PC-3 (cell line): ENCODE data around the gene PACS1. TPM values are rescaled to one million over a fixed set of nuclear protein-coding genes. Genes with fewer than 3 reads are reported as not detected.
A peak's percentile ranks its signal among the peaks of the same experiment; 100 is the strongest.

ENCODE experiments used
- ATAC-seq: fragments of 200-7000 bp; cut with Tn5 transposase; 2 replicates; pipeline ENCODE4 v1.9.1; 2020; ENCODE audit warnings: mild to moderate bottlenecking, moderate library complexity
- BruUV-seq: library from RNA; stranded (reverse); fragments of 400-500 nt; replicated peaks from 2 replicates; lab custom pipeline; 2021; lab: Mats Ljungman, UMichigan
- CTCF ChIA-PET: fragments of 300-600 bp; sonication (Branson Sonifier 250); formaldehyde crosslinking; loops from one replicate; lab custom pipeline; 2022; ENCODE audit warnings: antibody characterized with exemption; lab: Charles Lee
- POLR2A ChIA-PET: fragments of 300-600 bp; sonication (Branson Sonifier 250); formaldehyde crosslinking; loops from one replicate; lab custom pipeline; 2022; ENCODE audit warnings: antibody characterized with exemption; ENCODE audit not compliant: unreplicated experiment; lab: Charles Lee
- DNase-seq: peaks from one replicate; pipeline ENCODE4 v3.0.0-alpha.2; 2015
- H2AFZ ChIP-seq: fragments of 300-600 bp; sonication (generic); 2 replicates; pipeline ENCODE4 v1.6.0; 2016; ENCODE audit warnings: antibody characterized with exemption, low read length
- H3F3A ChIP-seq: fragments of 300-600 bp; sonication (generic); one replicate; pipeline ENCODE4 v1.6.0; 2017; ENCODE audit warnings: antibody characterized with exemption, low read length, control low read depth, mild to moderate bottlenecking; ENCODE audit not compliant: unreplicated experiment
- H3K27ac ChIP-seq: fragments of 300-600 bp; sonication (generic); 2 replicates; pipeline ENCODE4 v1.5.1; 2016; ENCODE audit warnings: mild to moderate bottlenecking, low read length
- H3K27me3 ChIP-seq: fragments of 300-600 bp; sonication (generic); 2 replicates; pipeline ENCODE4 v1.6.1; 2016; ENCODE audit warnings: low read length, mixed read lengths
- H3K36me3 ChIP-seq: fragments of 300-600 bp; sonication (generic); 2 replicates; pipeline ENCODE4 v1.6.1; 2016; ENCODE audit warnings: low read depth, mixed run types, low read length, mixed read lengths
- H3K4me1 ChIP-seq: fragments of 300-600 bp; sonication (generic); 2 replicates; pipeline ENCODE4 v1.5.1; 2016; ENCODE audit warnings: low read length; ENCODE audit not compliant: insufficient read depth
- H3K4me2 ChIP-seq: fragments of 300-600 bp; sonication (generic); 2 replicates; pipeline ENCODE4 v1.6.0; 2016; ENCODE audit warnings: low read length
- H3K4me3 ChIP-seq: fragments of 300-600 bp; sonication (generic); 2 replicates; pipeline ENCODE4 v1.5.1; 2016; ENCODE audit warnings: mild to moderate bottlenecking, low read length, mixed read lengths
- H3K79me2 ChIP-seq: fragments of 300-600 bp; sonication (generic); 2 replicates; pipeline ENCODE4 v1.6.1; 2017; ENCODE audit warnings: low read length, mixed read lengths
- H3K9ac ChIP-seq: fragments of 300-600 bp; sonication (generic); 2 replicates; pipeline ENCODE4 v1.6.0; 2016; ENCODE audit warnings: mild to moderate bottlenecking, low read length
- H3K9me2 ChIP-seq: fragments of 300-600 bp; sonication (generic); replicated peaks from 2 replicates; pipeline ENCODE4 v1.6.1; 2016; ENCODE audit warnings: mixed run types, low read length, mixed read lengths
- H3K9me3 ChIP-seq: fragments of 300-600 bp; sonication (generic); 2 replicates; pipeline ENCODE4 v1.6.1; 2016; ENCODE audit warnings: low read length, mixed read lengths
- H4K20me1 ChIP-seq: fragments of 300-600 bp; sonication (generic); 2 replicates; pipeline ENCODE4 v1.6.1; 2016; ENCODE audit warnings: low read length, mixed read lengths
- EZH2 ChIP-seq: fragments of 300-600 bp; sonication (generic); IDR thresholded peaks from one replicate; pipeline ENCODE4 v1.6.1; 2017; ENCODE audit warnings: antibody characterized with exemption, mild to moderate bottlenecking, low read length; ENCODE audit not compliant: unreplicated experiment
- EZH2phosphoT487 ChIP-seq: fragments of 300-600 bp; sonication (generic); IDR thresholded peaks from 2 replicates; pipeline ENCODE4 v1.6.1; 2018; ENCODE audit warnings: mild to moderate bottlenecking, antibody characterized with exemption, low read length, borderline replicate concordance
- intact Hi-C: fragments of 100-400 bp; cut with micrococcal nuclease; formaldehyde crosslinking; loops from 2 replicates; pipeline ENCODE4 v1.9.0; 2023
- total RNA-seq: library from RNA; depleted of rRNA; stranded (reverse); fragments of >200 nt; gene quantifications from 2 replicates; pipeline ENCODE4 v1.2.3, GENCODE V29; 2014
- TF ChIP-seq, protein P1 (sequence below): fragments of 300-600 bp; sonication (generic); conservative IDR thresholded peaks from 2 replicates; pipeline ENCODE4 v1.5.1; 2017; ENCODE audit warnings: antibody characterized with exemption, low read depth, mild to moderate bottlenecking, low read length

Gene PACS1
- total RNA-seq, 1 experiment from 2014 or later, result 28.7 TPM

- H3K9me2 ChIP-seq, result no peaks in the 10 kb centered on the region
- no peak for ATAC-seq
- no peaks in the 10 kb centered on the region for H3K27me3 ChIP-seq
- H4K20me1 ChIP-seq, result no peaks in the 10 kb centered on the region
- H3K27ac ChIP-seq, result no peak overlapping the region
- CTCF ChIA-PET, result no interaction called here
- BruUV-seq, result no TSS peak
- H3F3A ChIP-seq, result no peaks in the 10 kb centered on the region
- H2AFZ ChIP-seq, result no peak overlapping the region
- H3K4me2 ChIP-seq, result no peak overlapping the region
- TF ChIP-seq EZH2phosphoT487 (no peak), EZH2 (no peak)
- TF ChIP-seq, protein P1, sequence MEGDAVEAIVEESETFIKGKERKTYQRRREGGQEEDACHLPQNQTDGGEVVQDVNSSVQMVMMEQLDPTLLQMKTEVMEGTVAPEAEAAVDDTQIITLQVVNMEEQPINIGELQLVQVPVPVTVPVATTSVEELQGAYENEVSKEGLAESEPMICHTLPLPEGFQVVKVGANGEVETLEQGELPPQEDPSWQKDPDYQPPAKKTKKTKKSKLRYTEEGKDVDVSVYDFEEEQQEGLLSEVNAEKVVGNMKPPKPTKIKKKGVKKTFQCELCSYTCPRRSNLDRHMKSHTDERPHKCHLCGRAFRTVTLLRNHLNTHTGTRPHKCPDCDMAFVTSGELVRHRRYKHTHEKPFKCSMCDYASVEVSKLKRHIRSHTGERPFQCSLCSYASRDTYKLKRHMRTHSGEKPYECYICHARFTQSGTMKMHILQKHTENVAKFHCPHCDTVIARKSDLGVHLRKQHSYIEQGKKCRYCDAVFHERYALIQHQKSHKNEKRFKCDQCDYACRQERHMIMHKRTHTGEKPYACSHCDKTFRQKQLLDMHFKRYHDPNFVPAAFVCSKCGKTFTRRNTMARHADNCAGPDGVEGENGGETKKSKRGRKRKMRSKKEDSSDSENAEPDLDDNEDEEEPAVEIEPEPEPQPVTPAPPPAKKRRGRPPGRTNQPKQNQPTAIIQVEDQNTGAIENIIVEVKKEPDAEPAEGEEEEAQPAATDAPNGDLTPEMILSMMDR, result no peak
- H3K4me1 ChIP-seq, result no peaks in the 10 kb centered on the region
- no peaks in the 10 kb centered on the region for H3K79me2 ChIP-seq
- DNase-seq, result no peak
- POLR2A ChIA-PET, result no interaction called here
- H3K9ac ChIP-seq, result no peak overlapping the region
- no peaks in the 10 kb centered on the region for H3K36me3 ChIP-seq
- intact Hi-C loops, result no loop called here
- no peaks in the 10 kb centered on the region for H3K9me3 ChIP-seq
- H3K4me3 ChIP-seq, result no peak overlapping the region
These were observed 26.8 kb upstream of the PACS1 start for GRCh38 chr11:66042996-66043906.

DNA sequence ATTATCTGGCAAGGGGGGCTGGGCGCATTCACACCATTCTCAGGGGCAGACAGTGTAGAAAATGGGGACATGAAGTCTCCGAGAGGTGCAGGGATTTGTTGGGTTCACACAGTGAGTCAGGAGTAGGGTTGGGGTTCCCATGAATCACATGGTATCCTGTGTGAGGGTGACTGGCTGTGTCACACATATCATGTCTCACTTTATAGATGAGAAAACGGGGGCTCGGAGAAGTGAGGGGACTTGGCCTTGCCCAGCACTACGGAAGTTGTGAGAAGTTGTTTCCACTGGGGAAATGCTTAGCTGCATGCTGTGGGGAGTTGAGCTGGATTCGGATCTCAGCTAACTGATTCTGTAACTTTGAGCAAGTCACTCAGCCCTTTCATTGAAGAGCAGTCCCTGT is 25.3 kb upstream of the PACS1 start:
- Histone ChIP-seq H3K9ac (no peak overlapping the region), H3K27ac (no peak overlapping the region), H3K9me2 (no peaks in the 10 kb centered on the region), H3K79me2 (no peaks in the 10 kb centered on the region), H3K9me3 (no peaks in the 10 kb centered on the region), H2AFZ (no peak overlapping the region), H3F3A (no peaks in the 10 kb centered on the region), H3K4me1 (no peaks in the 10 kb centered on the region), H3K36me3 (no peaks in the 10 kb centered on the region), H4K20me1 (no peaks in the 10 kb centered on the region), H3K4me2 (peak overlapping the region; percentile 41), H3K4me3 (0 out of 2 replicates have a peak overlapping the region, but pooled peaks have one; percentile 15), H3K27me3 (no peaks in the 10 kb centered on the region)
- TF ChIP-seq EZH2phosphoT487, result no peak
- TF ChIP-seq, protein P1, result no peak
- TF ChIP-seq EZH2, result no peak
- ChIA-PET POLR2A (interaction anchor here (0.7 kb wide), 1 partner anchor 155 kb away, joined by 4 read pairs; no protein-coding TSS in a partner anchor), CTCF (interaction anchor here (0.5 to 1.5 kb wide), 9 partner anchors 9 to 223 kb away, joined by 3 to 8 read pairs (median 4); no protein-coding TSS in a partner anchor)
- no TSS peak for BruUV-seq
- DNase-seq, result no peak
- intact Hi-C loops, result loop anchor here (1.0 to 2.0 kb wide), 2 partner anchors 42 to 55 kb away; partner anchors contain the start of genes BANF1 and EIF1AD
- no peak for ATAC-seq
